K562 (cell line): Measurements from ENCODE around the gene PSMA4. TPM values are rescaled to one million over a fixed set of nuclear protein-coding genes. Genes with fewer than 3 reads are reported as not detected.

Experiments used
- ATAC-seq: fragments of 200-7000 bp; cut with Tn5 transposase; 3 replicates; pipeline ENCODE4 v1.9.1; 2020; ENCODE audit warnings: moderate library complexity
- BruUV-seq: library from RNA; stranded (reverse); fragments of 400-500 nt; replicated peaks from 2 replicates; lab custom pipeline; 2021; lab: Mats Ljungman, UMichigan
- CTCF ChIA-PET: fragments of 300-600 bp; formaldehyde crosslinking; extraction: SDS; loops from one replicate; lab custom pipeline; 2021; ENCODE audit warnings: low intra/inter-chr PET ratio; lab: Yijun Ruan, JAX
- POLR2A ChIA-PET: fragments of 300-600, 350-650 bp; sonication (Branson Sonifier 250); formaldehyde crosslinking; extraction: SDS; loops from one replicate; lab custom pipeline; 2021; ENCODE audit warnings: antibody characterized with exemption, inconsistent platforms; lab: Yijun Ruan, JAX
- DNase-seq, 4 experiments: peaks; one replicate each; pipeline versions ENCODE4 v3.0.0 to v3.0.0-alpha.2; 2011 to 2018; ENCODE audit warnings: low spot score in 3 of 4, mixed read lengths in 3 of 4; ENCODE audit errors: extremely low read depth in 1 of 4
- FAIRE-seq: peaks from 2 replicates; lab custom pipeline; 2011; peaks lifted over from hg19 to GRCh38; lab: Jason Lieb, UNC
- H2AFZ ChIP-seq: 2 replicates; pipeline ENCODE4 v1.6.0; 2011; ENCODE audit warnings: low read depth, low read length, control low read depth, inconsistent platforms
- H3K27ac ChIP-seq: fragments of 200-600 bp; 3 replicates; pipeline ENCODE4 v1.8.0; 2011; ENCODE audit warnings: low read depth, mild to moderate bottlenecking, control low read depth, inconsistent platforms, low read length, moderate library complexity, mixed read lengths; ENCODE audit errors: extremely low read depth
- H3K27me3 ChIP-seq, 2 experiments: fragments of 300-600 bp in 1 of 2; 2 replicates in 1 of 2; 3 replicates in 1 of 2; pipeline versions ENCODE4 v1.6.0 to v1.8.0; 2011; ENCODE audit warnings: inconsistent platforms in 2 of 2, low read length in 2 of 2, mild to moderate bottlenecking in 1 of 2, mixed read lengths in 1 of 2, moderate library complexity in 1 of 2; ENCODE audit not compliant: control insufficient read depth in 2 of 2, insufficient read depth in 2 of 2
- H3K36me3 ChIP-seq: fragments of 300-600 bp; 3 replicates; pipeline ENCODE4 v1.8.0; 2011; ENCODE audit warnings: mild to moderate bottlenecking, low read length, inconsistent platforms; ENCODE audit not compliant: control insufficient read depth, insufficient read depth
- H3K4me1 ChIP-seq, 2 experiments: fragments of 200-600 bp in 1 of 2; replicated peaks in 1 of 2; 2 replicates in 1 of 2; 3 replicates in 1 of 2; pipeline versions ENCODE4 v1.5.1 to v1.8.0; 2011; ENCODE audit warnings: inconsistent platforms in 2 of 2, low read length in 2 of 2, mild to moderate bottlenecking in 1 of 2, mixed read lengths in 1 of 2, moderate library complexity in 1 of 2; ENCODE audit not compliant: control insufficient read depth in 2 of 2, insufficient read depth in 2 of 2
- H3K4me2 ChIP-seq: 2 replicates; pipeline ENCODE4 v1.6.1; 2011; ENCODE audit warnings: low read length, control low read depth, inconsistent platforms, mixed read lengths; ENCODE audit not compliant: insufficient read depth
- H3K4me3 ChIP-seq: fragments of 200-600 bp; sonication (generic), shearing (Covaris generic); 2 replicates; pipeline ENCODE4 v1.5.1; 2016; ENCODE audit warnings: control low read depth, inconsistent platforms
- H3K79me2 ChIP-seq: fragments of 200-600 bp; 3 replicates; pipeline ENCODE4 v1.8.0; 2011; ENCODE audit warnings: low read length, inconsistent platforms; ENCODE audit not compliant: control insufficient read depth, insufficient read depth
- H3K9ac ChIP-seq, 2 experiments: 2 replicates each; pipeline versions ENCODE4 v1.6.0 to v1.6.1; 2011; ENCODE audit warnings: low read depth in 2 of 2, low read length in 2 of 2, control low read depth in 1 of 2, inconsistent platforms in 1 of 2, mild to moderate bottlenecking in 1 of 2, mixed read lengths in 1 of 2; ENCODE audit not compliant: insufficient read depth in 1 of 2
- H3K9me1 ChIP-seq: one replicate; pipeline ENCODE4 v1.6.0; 2011; ENCODE audit warnings: inconsistent platforms, mild to moderate bottlenecking, low read length, moderate library complexity; ENCODE audit not compliant: control insufficient read depth, insufficient read depth
- H3K9me3 ChIP-seq: replicated peaks from 2 replicates; pipeline ENCODE4 v1.5.1; 2011; ENCODE audit warnings: low read depth, low read length, inconsistent platforms; ENCODE audit not compliant: control insufficient read depth, insufficient read depth
- H4K20me1 ChIP-seq: replicated peaks from 2 replicates; pipeline ENCODE4 v1.6.1; 2011; ENCODE audit warnings: low read length, inconsistent platforms, mixed read lengths; ENCODE audit not compliant: control insufficient read depth, insufficient read depth
- ARID3A ChIP-seq: IDR thresholded peaks from 2 replicates; pipeline ENCODE4 v1.6.1; 2012; ENCODE audit warnings: low read depth, low read length, improper control_type of control experiment, borderline replicate concordance
- CEBPG ChIP-seq, 3 experiments: fragments of 200-800 bp in 1 of 3; sonication (Bioruptor generic) in 1 of 3; sonication (generic) in 1 of 3; formaldehyde crosslinking in 1 of 3; IDR thresholded peaks in 2 of 3; conservative IDR thresholded peaks in 1 of 3; 2 replicates each; pipeline versions ENCODE4 v1.6.1 to v1.8.0; 2016 to 2022; ENCODE audit warnings: missing compliant biosample characterization in 2 of 3, missing genetic modification characterization in 2 of 3, mild to moderate bottlenecking in 1 of 3, missing genetic modification reagents in 1 of 3
- CHD2 ChIP-seq: IDR thresholded peaks from 2 replicates; pipeline ENCODE4 v1.6.1; 2011; ENCODE audit warnings: low read depth, low read length
- DEAF1 ChIP-seq: fragments of 450-650 bp; formaldehyde crosslinking; IDR thresholded peaks from 2 replicates; pipeline ENCODE4 v1.4.0; 2020; ENCODE audit warnings: mild to moderate bottlenecking, moderate library complexity
- FOXK2 ChIP-seq, 2 experiments: fragments of 450-650 bp; IDR thresholded peaks in 1 of 2; conservative IDR thresholded peaks in 1 of 2; 2 replicates each; pipeline ENCODE4 v1.6.1; 2016; ENCODE audit warnings: low read depth in 2 of 2, mild to moderate bottlenecking in 1 of 2
- HOXB6 ChIP-seq: fragments of 250-450 bp; sonication (Bioruptor Pico); IDR thresholded peaks from 2 replicates; pipeline ENCODE4 v1.5.1; 2022; ENCODE audit warnings: mild to moderate bottlenecking, borderline replicate concordance
- KDM5B ChIP-seq: fragments of 200-600 bp; sonication (generic); IDR thresholded peaks from 2 replicates; pipeline ENCODE4 v1.6.1; 2012; ENCODE audit warnings: low read depth, mild to moderate bottlenecking, moderate library complexity, low read length, control low read depth, inconsistent platforms; ENCODE audit not compliant: insufficient replicate concordance
- LEF1 ChIP-seq: fragments of 450-650 bp; IDR thresholded peaks from 2 replicates; pipeline ENCODE4 v1.6.1; 2016; ENCODE audit warnings: mild to moderate bottlenecking
- MLLT1 ChIP-seq, 2 experiments: fragments of 450-650 bp; IDR thresholded peaks; 2 replicates each; pipeline ENCODE4 v1.6.1; 2016
- MTA3 ChIP-seq: fragments of 450-650 bp; formaldehyde crosslinking; IDR thresholded peaks from 2 replicates; pipeline ENCODE4 v1.6.1; 2017; ENCODE audit warnings: mild to moderate bottlenecking, borderline replicate concordance
- NCOA2 ChIP-seq, 2 experiments: fragments of 450-650 bp; IDR thresholded peaks; 2 replicates each; pipeline ENCODE4 v1.6.1; 2018; ENCODE audit warnings: mild to moderate bottlenecking in 2 of 2, moderate library complexity in 1 of 2; ENCODE audit not compliant: partially characterized antibody in 2 of 2
- PURB ChIP-seq: sonication (generic); formaldehyde crosslinking; IDR thresholded peaks from 2 replicates; pipeline ENCODE4 v1.9.0; 2021; ENCODE audit warnings: low read depth, mild to moderate bottlenecking, missing genetic modification reagents
- SMAD3 ChIP-seq: fragments of 450-650 bp; formaldehyde crosslinking; conservative IDR thresholded peaks from 2 replicates; pipeline ENCODE4 v1.4.0; 2020; ENCODE audit warnings: mild to moderate bottlenecking
- WHSC1 ChIP-seq: IDR thresholded peaks from one replicate; pipeline ENCODE4 v1.6.1; 2012; ENCODE audit warnings: low read length, control low read depth, inconsistent platforms
- ZBED1 ChIP-seq: IDR thresholded peaks from 2 replicates; pipeline ENCODE4 v1.6.1; 2014
- ZNF133 ChIP-seq: fragments of 250-450 bp; sonication (Bioruptor Pico); IDR thresholded peaks from 2 replicates; pipeline ENCODE4 v1.4.0; 2020; ENCODE audit warnings: mild to moderate bottlenecking
- ZNF224 ChIP-seq: sonication (generic); formaldehyde crosslinking; IDR thresholded peaks from 2 replicates; pipeline ENCODE4 v1.8.0; 2022; ENCODE audit warnings: mild to moderate bottlenecking, missing genetic modification reagents
- WGBS: fragments of 100-300 bp; shearing (Covaris generic); methylation state at CpG from one replicate; pipeline ENCODE4 v1.1.6; 2016; ENCODE audit warnings: low coverage, mixed read lengths; ENCODE audit not compliant: insufficient coverage; ENCODE audit errors: missing lambda C conversion rate; 5-methylcytosine and 5-hydroxymethylcytosine counted together
- in situ Hi-C: fragments of 300-500 bp; cut with MboI; formaldehyde crosslinking; loops from 4 replicates; pipeline ENCODE4 v1.15.0; 2018; ENCODE audit warnings: inconsistent platforms, mixed read lengths
- intact Hi-C: fragments of 100-400 bp; cut with micrococcal nuclease; formaldehyde crosslinking; loops from 2 replicates; pipeline ENCODE4 v1.14.2; 2022
- polyA plus RNA-seq, 8 experiments: library from polyadenylated mRNA; depleted of rRNA in 4 of 8; stranded (reverse) in 5 of 8; unstranded in 3 of 8; fragments of >200 nt; fragmentation: Nextera tagmentation in 2 of 8; fragmentation: Illumina TruSeq in 1 of 8; extraction: Ambion mirVana in 2 of 8; extraction: Trizol in 1 of 8; gene quantifications; 2 replicates each; pipeline versions ENCODE4 v1.2.1 to v1.2.3, GENCODE V29; 2011 to 2014; ENCODE audit warnings: inconsistent platforms in 1 of 8, missing spikeins in 1 of 8
- total RNA-seq, 7 experiments: library from RNA; depleted of rRNA in 6 of 7; stranded (reverse); fragments of >200 nt in 6 of 7; fragmentation: Illumina TruSeq in 2 of 7; extraction: Trizol in 2 of 7; gene quantifications; 2 replicates each; pipeline versions ENCODE4 v1.2.1 to v1.2.3, GENCODE V29; 2011 to 2021; ENCODE audit warnings: low replicate concordance in 1 of 7

PSMA4 gene
- total and polyA plus RNA-seq, 9 of the 15 experiments (the other 6 are each of a cell fraction or from before 2014, with no cell fraction given): 304 to 1,857 (median 666) TPM

GRCh38 chr15:78563092-78563491, 22.8 kb downstream of the PSMA4 start:
- POLR2A ChIA-PET: interaction anchor here (5.4 kb wide), 1 partner anchor 13 kb away, joined by 62 read pairs; no protein-coding TSS in a partner anchor
- H3K27ac ChIP-seq: no peak overlapping the region
- no peaks in the 10 kb centered on the region for H3K9me3 ChIP-seq
- no peak overlapping the region for H3K9ac ChIP-seq
- peaks cover 8 to 22% of the 10 kb centered on the region in 2 experiments; a peak in 4 of 5 replicates for H3K4me1 ChIP-seq
- ATAC-seq (no peak), DNase-seq (no peak), FAIRE-seq (no peak)
- WGBS: 27% methylated on average over 2 of the region's 2 CpGs
- no peaks in the 10 kb centered on the region for H3K36me3 ChIP-seq
- H3K79me2 ChIP-seq: peaks cover 4% of the 10 kb centered on the region; the same call in 2 of the 3 replicates
- no peak overlapping the region for H3K4me3 ChIP-seq
- in situ Hi-C loops: no loop called here
- TF ChIP-seq ZNF224 (CRISPR knock-in tag): no peak
- no peak for TF ChIP-seq WHSC1
- TF ChIP-seq HOXB6 (CRISPR knock-in tag): no peak
- no peak for TF ChIP-seq NCOA2 (IDR thresholded peaks at IDR 0.05; ENCODE audit: partially characterized antibody in 2 of 2)
- no peak for TF ChIP-seq MLLT1 (IDR thresholded peaks at IDR 0.05)
- no peak for TF ChIP-seq ZNF133 (CRISPR knock-in tag)
- TF ChIP-seq ARID3A: no peak
- no peak for TF ChIP-seq MTA3
- TF ChIP-seq DEAF1 (CRISPR knock-in tag): no peak
- no peak for TF ChIP-seq LEF1
- no peak for TF ChIP-seq FOXK2 (conservative IDR thresholded peaks at IDR 0.05 in 1 of 2, IDR thresholded peaks at IDR 0.05 in 1 of 2; ENCODE audit: low read depth in 2 of 2)
- TF ChIP-seq PURB (CRISPR knock-in tag): no peak
- no peak for TF ChIP-seq KDM5B
- TF ChIP-seq ZBED1: no peak
- no peak for TF ChIP-seq CHD2
- TF ChIP-seq SMAD3 (CRISPR knock-in tag): no peak
- no peak for TF ChIP-seq CEBPG (CRISPR knock-in tag; IDR thresholded peaks at IDR 0.05)
- TF ChIP-seq CEBPG (tag; conservative IDR thresholded peaks at IDR 0.05 in 1 of 2, IDR thresholded peaks at IDR 0.05 in 1 of 2): no peak
- H4K20me1 ChIP-seq: no peaks in the 10 kb centered on the region
- intact Hi-C loops: no loop called here
- H3K4me2 ChIP-seq: no peak overlapping the region
- no peaks in the 10 kb centered on the region for H3K9me1 ChIP-seq
- no TSS peak for BruUV-seq
- CTCF ChIA-PET: no interaction called here
- H2AFZ ChIP-seq: no peak overlapping the region
- 0 out of 5 replicates have a peak, but pooled peaks cover 0 to 7% of the 10 kb centered on the region in 2 experiments for H3K27me3 ChIP-seq
